ENCODE measurements around the gene CCNK. TPM values are rescaled to one million over a fixed set of nuclear protein-coding genes. Genes with fewer than 3 reads are reported as not detected.

The CCNK gene
- total RNA-seq, 2 experiments from 2014 or later, result 90.2 to 98.8 TPM

DNA sequence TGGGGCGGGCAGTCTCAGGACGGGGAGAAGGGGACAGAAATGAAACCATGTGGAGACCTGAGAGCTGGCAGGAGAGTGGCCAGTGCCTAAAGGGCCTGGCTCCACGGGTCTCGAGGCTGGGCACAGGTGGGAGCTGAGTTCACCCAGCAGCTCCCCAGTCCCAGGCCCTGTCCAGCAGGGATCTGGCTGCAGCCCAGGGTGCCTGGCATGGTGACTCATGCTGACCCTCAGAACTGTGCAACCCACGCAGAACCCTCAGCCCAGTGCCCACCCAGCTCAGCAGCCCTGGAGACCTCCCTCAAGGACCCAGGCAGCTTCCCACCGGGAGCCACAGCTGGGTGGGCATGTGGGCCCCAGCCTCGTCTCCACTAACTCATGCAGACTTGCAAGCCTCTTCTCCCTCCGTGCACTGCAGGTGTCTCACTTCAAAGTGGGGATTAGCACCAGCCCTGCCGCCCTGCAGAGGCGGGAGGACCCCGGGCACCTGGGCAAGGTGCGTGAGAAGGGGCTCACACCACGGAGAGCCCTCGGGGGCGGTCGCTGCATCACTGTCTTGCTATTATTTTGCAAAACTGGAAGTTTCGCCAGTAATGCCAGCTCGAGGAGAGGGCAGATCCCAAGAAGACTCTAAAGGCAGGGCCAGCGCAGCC lies 46.3 kb downstream of the CCNK start:
- ChIA-PET CTCF (interaction anchor here (0.6 kb wide), 1 partner anchor 371 kb away, joined by 3 read pairs; no protein-coding TSS in a partner anchor), POLR2A (no interaction called here)
- Mint-ChIP-seq H3K9me3 (no peaks in the 10 kb centered on the region), H3K27me3 (no peaks in the 10 kb centered on the region), H3K27ac (no peak overlapping the region), H3K4me1 (ENCODE audit: low read depth) (peaks cover 9% of the 10 kb centered on the region), H3K36me3 (ENCODE audit: low read depth) (no peaks in the 10 kb centered on the region), H3K4me3 (no peak overlapping the region)
- no peak for DNase-seq
- TF ChIP-seq, protein P1, sequence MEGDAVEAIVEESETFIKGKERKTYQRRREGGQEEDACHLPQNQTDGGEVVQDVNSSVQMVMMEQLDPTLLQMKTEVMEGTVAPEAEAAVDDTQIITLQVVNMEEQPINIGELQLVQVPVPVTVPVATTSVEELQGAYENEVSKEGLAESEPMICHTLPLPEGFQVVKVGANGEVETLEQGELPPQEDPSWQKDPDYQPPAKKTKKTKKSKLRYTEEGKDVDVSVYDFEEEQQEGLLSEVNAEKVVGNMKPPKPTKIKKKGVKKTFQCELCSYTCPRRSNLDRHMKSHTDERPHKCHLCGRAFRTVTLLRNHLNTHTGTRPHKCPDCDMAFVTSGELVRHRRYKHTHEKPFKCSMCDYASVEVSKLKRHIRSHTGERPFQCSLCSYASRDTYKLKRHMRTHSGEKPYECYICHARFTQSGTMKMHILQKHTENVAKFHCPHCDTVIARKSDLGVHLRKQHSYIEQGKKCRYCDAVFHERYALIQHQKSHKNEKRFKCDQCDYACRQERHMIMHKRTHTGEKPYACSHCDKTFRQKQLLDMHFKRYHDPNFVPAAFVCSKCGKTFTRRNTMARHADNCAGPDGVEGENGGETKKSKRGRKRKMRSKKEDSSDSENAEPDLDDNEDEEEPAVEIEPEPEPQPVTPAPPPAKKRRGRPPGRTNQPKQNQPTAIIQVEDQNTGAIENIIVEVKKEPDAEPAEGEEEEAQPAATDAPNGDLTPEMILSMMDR (IDR thresholded peaks at IDR 0.05), result no peak
- no peak for ATAC-seq
- intact Hi-C loops (cut with micrococcal nuclease), result loop anchor here (10.0 kb wide), 1 partner anchor 357 kb away; no protein-coding TSS in a partner anchor

DNA sequence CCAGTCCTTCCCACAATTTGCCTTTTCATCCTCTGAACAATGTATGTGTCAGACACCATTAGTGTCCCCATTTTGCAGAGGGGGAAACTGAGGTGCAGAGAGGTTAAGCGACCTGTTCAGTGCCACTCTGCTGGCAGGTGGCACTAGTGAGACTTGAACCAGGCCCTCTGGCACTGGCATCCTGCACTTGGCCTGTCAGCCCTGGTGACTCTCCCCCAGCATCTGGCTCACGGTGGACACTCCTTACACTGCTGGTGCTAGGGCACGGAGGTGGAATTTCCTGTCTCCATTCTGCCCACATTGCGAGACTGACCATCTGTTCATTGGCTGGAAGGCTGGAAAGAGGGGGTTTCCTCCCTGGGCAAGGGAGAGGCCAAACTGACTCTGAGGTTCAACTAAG lies 48.7 kb downstream of the CCNK start:
- no peak overlapping the region for H3K4me3 Mint-ChIP-seq
- TF ChIP-seq, protein P1 (IDR thresholded peaks at IDR 0.05), result no peak
- no peak overlapping the region for H3K27ac Mint-ChIP-seq
- ATAC-seq (no peak), DNase-seq (no peak)
- ChIA-PET POLR2A (no interaction called here), CTCF (no interaction called here)
- H3K27me3 Mint-ChIP-seq, result no peaks in the 10 kb centered on the region
- no peaks in the 10 kb centered on the region for H3K9me3 Mint-ChIP-seq
- intact Hi-C loops (cut with micrococcal nuclease), result loop anchor here (10.0 kb wide), 1 partner anchor 355 kb away; no protein-coding TSS in a partner anchor
- peaks cover 5% of the 10 kb centered on the region for H3K4me1 Mint-ChIP-seq (ENCODE audit: low read depth)
- H3K36me3 Mint-ChIP-seq (ENCODE audit: low read depth), result no peaks in the 10 kb centered on the region

DNA sequence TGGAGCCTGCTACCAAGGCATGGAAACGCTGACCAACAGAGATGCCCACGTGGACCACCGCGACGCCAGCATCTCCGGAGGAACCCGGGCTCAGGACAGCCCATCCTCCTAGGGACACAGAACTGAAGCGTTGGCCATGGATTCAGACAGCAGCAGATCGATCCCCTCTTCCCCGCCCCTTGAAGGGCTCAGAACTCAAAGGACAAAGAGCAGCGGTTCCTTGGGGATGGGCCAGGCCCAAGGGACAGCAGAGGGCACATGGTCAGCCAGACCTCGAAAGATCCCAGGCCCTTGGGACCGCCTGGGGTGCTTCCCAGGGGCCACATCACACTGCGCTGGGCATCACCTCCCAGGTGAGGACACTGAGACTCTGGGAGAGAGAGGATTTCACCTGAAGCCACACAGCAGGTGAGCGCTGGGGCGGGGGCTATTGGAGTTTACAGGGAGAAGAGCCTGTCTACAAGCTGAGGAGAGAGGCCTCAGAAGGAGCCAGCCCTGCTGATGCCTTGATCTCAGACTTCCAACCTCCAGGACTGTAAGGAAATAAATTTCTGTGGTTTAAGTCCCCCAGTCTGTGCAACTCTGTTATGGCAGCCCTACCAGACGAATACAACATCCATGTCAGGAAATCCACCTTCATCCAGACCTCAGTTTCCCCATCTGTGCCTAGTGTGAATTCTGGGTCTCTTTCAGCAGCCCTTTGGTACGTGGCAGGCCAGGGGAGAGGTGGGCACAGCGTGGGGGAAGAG lies 49.4 kb downstream of the CCNK start:
- Mint-ChIP-seq H3K4me3 (no peak overlapping the region), H3K27me3 (no peaks in the 10 kb centered on the region), H3K27ac (no peak overlapping the region), H3K36me3 (ENCODE audit: low read depth) (no peaks in the 10 kb centered on the region), H3K9me3 (no peaks in the 10 kb centered on the region), H3K4me1 (ENCODE audit: low read depth) (no peaks in the 10 kb centered on the region)
- TF ChIP-seq, protein P1 (IDR thresholded peaks at IDR 0.05), result no peak
- CTCF ChIA-PET, result no interaction called here
- intact Hi-C loops (cut with micrococcal nuclease), result no loop called here
- DNase-seq (no peak), ATAC-seq (no peak)
- POLR2A ChIA-PET, result no interaction called here

DNA sequence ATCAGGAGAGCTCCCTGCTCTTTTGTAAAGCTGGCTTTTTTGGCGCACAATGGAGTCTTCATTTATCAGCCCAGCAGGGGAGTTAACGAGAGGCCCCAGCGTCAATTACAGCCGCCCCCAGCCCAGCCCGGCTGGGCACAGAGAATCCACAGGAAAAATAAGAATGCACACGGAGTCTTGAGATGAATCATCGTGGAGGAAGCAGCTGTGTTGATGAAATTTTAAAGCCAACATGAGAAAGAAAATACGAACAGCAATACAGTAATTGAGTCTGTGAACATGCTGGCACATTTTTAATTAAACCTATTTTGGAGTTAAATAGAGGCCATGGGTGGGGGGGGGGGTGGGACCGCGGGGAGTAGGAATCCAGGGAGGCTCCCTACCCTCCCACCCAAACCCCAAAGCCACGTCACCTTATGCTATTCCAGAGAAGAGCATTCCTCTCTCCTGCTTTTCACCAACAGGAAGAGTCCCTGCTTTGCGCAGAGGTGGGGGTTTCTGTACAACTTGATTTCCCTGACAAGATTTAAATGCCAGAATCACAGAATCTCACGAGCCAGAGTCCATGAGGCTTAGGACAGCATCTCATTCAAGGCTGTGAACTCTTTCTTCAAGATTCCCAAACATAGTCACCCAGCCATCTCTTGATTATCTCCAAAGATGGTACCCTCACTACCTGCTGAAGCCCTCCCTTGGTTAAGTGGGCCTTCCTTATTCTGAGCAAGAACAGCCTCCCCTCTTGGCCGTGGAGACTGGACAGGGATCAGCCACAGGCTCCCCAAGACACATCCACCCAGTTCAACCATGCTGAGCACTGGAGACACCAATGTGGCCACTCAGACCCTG lies 50.3 kb downstream of the CCNK start:
- DNase-seq (no peak), ATAC-seq (no peak)
- ChIA-PET POLR2A (no interaction called here), CTCF (no interaction called here)
- intact Hi-C loops (cut with micrococcal nuclease), result no loop called here
- Mint-ChIP-seq H3K27ac (no peak overlapping the region), H3K4me3 (no peak overlapping the region), H3K9me3 (no peaks in the 10 kb centered on the region), H3K4me1 (ENCODE audit: low read depth) (no peaks in the 10 kb centered on the region), H3K36me3 (ENCODE audit: low read depth) (no peaks in the 10 kb centered on the region), H3K27me3 (no peaks in the 10 kb centered on the region)
- TF ChIP-seq, protein P1 (IDR thresholded peaks at IDR 0.05), result no peak

Data from activated CD8-positive, alpha-beta T cell treated with anti-CD3 and anti-CD28 coated beads for 36 hours (primary cell).